Left ventricle myocardium inferior (tissue), 1 donor: ENCODE results near the gene TFF3. TPM values are rescaled to one million over a fixed set of nuclear protein-coding genes. Genes with fewer than 3 reads are reported as not detected.
A peak's percentile ranks its signal among the peaks of the same experiment; 100 is the strongest.

Experiments used
- DNase-seq: peaks from one replicate; pipeline ENCODE4 v3.0.0-alpha.2; 2020
- H3K27ac ChIP-seq: fragments of 200-600 bp; replicated peaks from 2 replicates; pipeline ENCODE4 v1.8.0; 2021
- H3K27me3 ChIP-seq: fragments of 200-600 bp; 2 replicates; pipeline ENCODE4 v1.8.0; 2021; ENCODE audit warnings: low read depth
- H3K36me3 ChIP-seq: fragments of 200-600 bp; 2 replicates; pipeline ENCODE4 v1.8.0; 2021
- H3K4me1 ChIP-seq: fragments of 200-600 bp; 2 replicates; pipeline ENCODE4 v1.8.0; 2021
- H3K4me3 ChIP-seq: fragments of 200-600 bp; 2 replicates; pipeline ENCODE4 v1.8.0; 2021; ENCODE audit warnings: mild to moderate bottlenecking, moderate library complexity
- H3K9me3 ChIP-seq: fragments of 200-600 bp; replicated peaks from 2 replicates; pipeline ENCODE4 v1.8.0; 2021
- CTCF ChIP-seq: fragments of 200-600 bp; IDR thresholded peaks from 2 replicates; pipeline ENCODE4 v1.8.0; 2021; ENCODE audit warnings: antibody characterized with exemption, mild to moderate bottlenecking, borderline replicate concordance
- intact Hi-C: fragments of 100-400 bp; cut with micrococcal nuclease; formaldehyde crosslinking; loops from one replicate; pipeline ENCODE4 v1.11.0; 2022
- total RNA-seq: library from RNA; stranded (reverse); fragmentation: NEBNext Ultra II Directional; extraction: Animal tissue kit (Norgen Biotek cat#: 25700); gene quantifications from one replicate; pipeline ENCODE4 v1.2.1, GENCODE V29; 2021
- donor health status: DM: no; HTN: yes; CAD: no; lungs with severe emphysema.

Gene TFF3
- total RNA-seq, 1 donor from 2014 or later = 2.9 TPM

GRCh38 chr21:42309753-42310213 lies 5.4 kb downstream of the TFF3 start:
- peak; percentile 78 for TF ChIP-seq CTCF
- intact Hi-C loops = no loop called here
- Histone ChIP-seq H3K27me3 (peaks cover 49% of the 10 kb centered on the region), H3K9me3 (no peaks in the 10 kb centered on the region), H3K4me3 (no peak overlapping the region), H3K36me3 (no peaks in the 10 kb centered on the region), H3K27ac (no peak overlapping the region), H3K4me1 (peaks cover 22% of the 10 kb centered on the region)
- DNase-seq = peak; percentile 43

GRCh38 chr21:42308914-42309752 lies 6.1 kb downstream of the TFF3 start:
- Histone ChIP-seq H3K9me3 (no peaks in the 10 kb centered on the region), H3K27ac (no peak overlapping the region), H3K36me3 (no peaks in the 10 kb centered on the region), H3K4me3 (no peak overlapping the region), H3K4me1 (peaks cover 22% of the 10 kb centered on the region), H3K27me3 (peaks cover 49% of the 10 kb centered on the region)
- no peak for TF ChIP-seq CTCF
- DNase-seq = no peak
- intact Hi-C loops = no loop called here

- no peak for DNase-seq
- no peak for TF ChIP-seq CTCF
- H3K4me1 ChIP-seq = peaks cover 16% of the 10 kb centered on the region
- H3K9me3 ChIP-seq = no peaks in the 10 kb centered on the region
- no peaks in the 10 kb centered on the region for H3K36me3 ChIP-seq
- H3K27me3 ChIP-seq = peaks cover 49% of the 10 kb centered on the region
- H3K4me3 ChIP-seq = no peak overlapping the region
- intact Hi-C loops = no loop called here
- no peak overlapping the region for H3K27ac ChIP-seq
Measured at GRCh38 chr21:42308161-42308913, 6.9 kb downstream of the TFF3 start.

GRCh38 chr21:42307106-42307505 lies 8.1 kb downstream of the TFF3 start:
- DNase-seq = no peak
- Histone ChIP-seq H3K9me3 (no peaks in the 10 kb centered on the region), H3K4me1 (peaks cover 12% of the 10 kb centered on the region), H3K27ac (no peak overlapping the region), H3K4me3 (no peak overlapping the region), H3K27me3 (peaks cover 49% of the 10 kb centered on the region), H3K36me3 (no peaks in the 10 kb centered on the region)
- intact Hi-C loops = no loop called here
- TF ChIP-seq CTCF = no peak

GRCh38 chr21:42306366-42307035 lies 8.7 kb downstream of the TFF3 start:
- H3K4me3 ChIP-seq = no peak overlapping the region
- intact Hi-C loops = no loop called here
- H3K27me3 ChIP-seq = peaks cover 49% of the 10 kb centered on the region
- H3K9me3 ChIP-seq = no peaks in the 10 kb centered on the region
- H3K4me1 ChIP-seq = peaks cover 18% of the 10 kb centered on the region
- no peaks in the 10 kb centered on the region for H3K36me3 ChIP-seq
- no peak overlapping the region for H3K27ac ChIP-seq
- DNase-seq = no peak
- no peak for TF ChIP-seq CTCF
